HepG2 (cell line): ENCODE measurements around the gene NMU. TPM values are rescaled to one million over a fixed set of nuclear protein-coding genes. Genes with fewer than 3 reads are reported as not detected.

Source experiments
- CCAR2 ChIP-seq: fragments of 200-400 bp; formaldehyde crosslinking; optimal IDR thresholded peaks from 2 replicates; pipeline ENCODE3; 2018; ENCODE audit warnings: low read depth, mild to moderate bottlenecking, low read length, moderate library complexity
- HNRNPL ChIP-seq: fragments of 200-400 bp; formaldehyde crosslinking; IDR thresholded peaks from 2 replicates; pipeline ENCODE4 v1.6.1; 2017; ENCODE audit warnings: mild to moderate bottlenecking, low read depth, low read length
- HOXA7 ChIP-seq: sonication (generic); formaldehyde crosslinking; IDR thresholded peaks from 2 replicates; pipeline ENCODE4 v1.8.1; 2022; ENCODE audit warnings: mild to moderate bottlenecking, missing genetic modification reagents, moderate library complexity
- IRX3 ChIP-seq: sonication (generic); formaldehyde crosslinking; IDR thresholded peaks from 2 replicates; pipeline ENCODE4 v1.8.1; 2023; ENCODE audit warnings: mild to moderate bottlenecking, low read depth, missing genetic modification reagents, borderline replicate concordance
- MXD4 ChIP-seq: IDR thresholded peaks from 2 replicates; pipeline ENCODE4 v1.6.1; 2016; ENCODE audit warnings: mild to moderate bottlenecking, missing biosample characterization, missing genetic modification reagents
- NFE2L2 ChIP-seq: fragments of 150-350 bp; IDR thresholded peaks from 2 replicates; pipeline ENCODE4 v1.6.1; 2014; ENCODE audit warnings: low read length
- SALL1 ChIP-seq: sonication (generic); formaldehyde crosslinking; IDR thresholded peaks from 2 replicates; pipeline ENCODE4 v1.8.0; 2022; ENCODE audit warnings: mild to moderate bottlenecking, missing genetic modification reagents
- SMYD3 ChIP-seq: sonication (generic); formaldehyde crosslinking; IDR thresholded peaks from 2 replicates; pipeline ENCODE4 v1.8.1; 2023; ENCODE audit warnings: mild to moderate bottlenecking, missing genetic modification reagents
- TCF12 ChIP-seq, 2 experiments: fragments of 450-650 bp in 1 of 2; sonication (generic) in 1 of 2; formaldehyde crosslinking in 1 of 2; IDR thresholded peaks; 2 replicates each; pipeline versions ENCODE4 v1.6.1 to v1.8.0; 2017 to 2022; ENCODE audit warnings: antibody characterized with exemption in 1 of 2, mild to moderate bottlenecking in 1 of 2, missing genetic modification reagents in 1 of 2, moderate library complexity in 1 of 2
- ZBTB7B ChIP-seq: sonication (generic); formaldehyde crosslinking; IDR thresholded peaks from 2 replicates; pipeline ENCODE4 v1.4.0; 2020; ENCODE audit warnings: missing genetic modification reagents
- ZNF253 ChIP-seq: sonication (generic); formaldehyde crosslinking; IDR thresholded peaks from 2 replicates; pipeline ENCODE4 v1.8.0; 2022; ENCODE audit warnings: mild to moderate bottlenecking, missing genetic modification reagents, borderline replicate concordance
- ZNF292 ChIP-seq: sonication (generic); formaldehyde crosslinking; IDR thresholded peaks from 2 replicates; pipeline ENCODE4 v1.8.1; 2022; ENCODE audit warnings: mild to moderate bottlenecking, low read depth, missing genetic modification reagents, borderline replicate concordance
- ZNF383 ChIP-seq: sonication (generic); formaldehyde crosslinking; IDR thresholded peaks from 2 replicates; pipeline ENCODE4 v1.4.0; 2020; ENCODE audit warnings: missing genetic modification reagents, mild to moderate bottlenecking, borderline replicate concordance
- ZNF441 ChIP-seq: sonication (generic); formaldehyde crosslinking; IDR thresholded peaks from 2 replicates; pipeline ENCODE4 v1.7.0; 2021; ENCODE audit warnings: missing genetic modification reagents, borderline replicate concordance
- ZNF484 ChIP-seq: sonication (generic); formaldehyde crosslinking; IDR thresholded peaks from 2 replicates; pipeline ENCODE4 v1.5.1; 2020; ENCODE audit warnings: mild to moderate bottlenecking, low read depth, missing genetic modification reagents, borderline replicate concordance
- ZNF550 ChIP-seq: sonication (generic); formaldehyde crosslinking; IDR thresholded peaks from 2 replicates; pipeline ENCODE4 v1.4.0; 2020; ENCODE audit warnings: mild to moderate bottlenecking, missing genetic modification reagents, borderline replicate concordance
- ZNF619 ChIP-seq: sonication (generic); formaldehyde crosslinking; IDR thresholded peaks from 2 replicates; pipeline ENCODE4 v1.4.0; 2020; ENCODE audit warnings: mild to moderate bottlenecking, missing genetic modification reagents
- ZNF737 ChIP-seq: sonication (generic); formaldehyde crosslinking; IDR thresholded peaks from 2 replicates; pipeline ENCODE4 v1.5.0; 2020; ENCODE audit warnings: missing genetic modification reagents, mild to moderate bottlenecking, borderline replicate concordance
- ZNF749 ChIP-seq: sonication (generic); formaldehyde crosslinking; IDR thresholded peaks from 2 replicates; pipeline ENCODE4 v1.8.0; 2022; ENCODE audit warnings: mild to moderate bottlenecking, missing genetic modification reagents, moderate library complexity, borderline replicate concordance
- ZSCAN25 ChIP-seq: sonication (generic); formaldehyde crosslinking; IDR thresholded peaks from 2 replicates; pipeline ENCODE4 v1.8.0; 2022; ENCODE audit warnings: mild to moderate bottlenecking, missing genetic modification reagents
- polyA plus RNA-seq, 8 experiments: library from polyadenylated mRNA; depleted of rRNA in 3 of 8; stranded (reverse) in 7 of 8; unstranded in 1 of 8; fragments of >200 nt; fragmentation: Illumina TruSeq in 4 of 8; extraction: Trizol in 4 of 8; gene quantifications; 2 replicates each; pipeline versions ENCODE4 v1.2.1 to v1.2.3, GENCODE V29; 2011 to 2016; ENCODE audit warnings: low read depth in 4 of 8, missing spikeins in 1 of 8, mixed read lengths in 1 of 8; ENCODE audit not compliant: insufficient read depth in 1 of 8
- total RNA-seq, 5 experiments: library from RNA; depleted of rRNA; stranded (reverse); fragments of >200 nt; fragmentation: Illumina TruSeq; extraction: Trizol; gene quantifications; 2 replicates each; pipeline ENCODE4 v1.2.3, GENCODE V29; 2016; ENCODE audit warnings: low read depth in 1 of 5
- TF ChIP-seq, protein P1 (sequence below): sonication (generic); formaldehyde crosslinking; IDR thresholded peaks from 2 replicates; pipeline ENCODE4 v1.4.0; 2020; ENCODE audit warnings: missing genetic modification reagents
- TF ChIP-seq, protein P2 (sequence below): sonication (generic); formaldehyde crosslinking; IDR thresholded peaks from 2 replicates; pipeline ENCODE4 v1.5.0; 2020; ENCODE audit warnings: mild to moderate bottlenecking, missing genetic modification reagents, moderate library complexity
- TF ChIP-seq, protein P3 (sequence below): sonication (generic); formaldehyde crosslinking; IDR thresholded peaks from 2 replicates; pipeline ENCODE4 v1.5.0; 2020; ENCODE audit warnings: missing genetic modification reagents
- TF ChIP-seq, protein P4 (sequence below): sonication (generic); formaldehyde crosslinking; IDR thresholded peaks from 2 replicates; pipeline ENCODE4 v1.4.0; 2020; ENCODE audit warnings: missing genetic modification reagents

NMU gene
- total and polyA plus RNA-seq, 2 of the 13 experiments (the other 11 are each of a cell fraction or from before 2014, with no cell fraction given), result not detected

DNA sequence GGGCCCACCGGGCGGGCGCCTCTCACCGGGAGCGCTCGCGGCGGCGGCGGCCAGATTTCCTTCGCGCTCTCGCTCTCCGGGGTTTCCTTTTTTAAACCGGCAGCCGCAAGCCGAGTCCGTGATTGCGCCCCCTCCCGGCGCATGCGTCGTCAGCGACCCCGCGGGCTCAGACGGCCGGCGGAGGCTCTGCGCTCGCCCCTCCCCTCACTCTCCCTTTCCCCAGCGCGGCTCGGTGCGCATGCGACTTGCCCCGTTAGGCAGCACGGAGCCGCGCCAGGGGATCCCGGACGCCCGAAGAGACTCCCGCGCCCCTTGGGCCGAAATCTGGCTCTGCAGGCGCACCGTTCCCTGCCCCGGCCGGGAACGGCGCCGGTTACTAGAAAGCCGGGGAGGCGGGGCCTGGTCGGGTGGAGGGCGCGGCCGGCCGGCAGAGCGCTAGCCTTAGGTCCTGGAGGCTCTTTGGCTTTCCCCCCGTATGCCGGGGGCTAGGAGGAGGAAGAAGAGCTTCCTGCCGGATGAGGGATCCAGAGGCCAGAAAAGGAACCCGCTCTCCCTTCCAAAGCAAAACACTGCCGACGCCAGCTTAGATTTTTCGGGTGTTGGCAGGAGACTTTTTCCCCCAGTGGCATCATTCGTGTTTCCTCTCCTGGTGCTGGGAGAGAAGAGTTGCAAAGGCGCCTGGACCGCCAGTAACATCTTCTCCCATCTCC lies 89.2 kb downstream of the NMU start, which contains the start of gene CLOCK (continued):
- peak; percentile 61; the same call in 1 of the 2 replicates for TF ChIP-seq SALL1
- no peak for TF ChIP-seq SMYD3
- no peak for TF ChIP-seq HOXA7 (CRISPR knock-in tag)
- TF ChIP-seq ZNF292 (CRISPR knock-in tag), result no peak
- peak; percentile 14; the same call in 1 of the 2 replicates for TF ChIP-seq ZBTB7B (CRISPR knock-in tag)
- TF ChIP-seq, protein P1, sequence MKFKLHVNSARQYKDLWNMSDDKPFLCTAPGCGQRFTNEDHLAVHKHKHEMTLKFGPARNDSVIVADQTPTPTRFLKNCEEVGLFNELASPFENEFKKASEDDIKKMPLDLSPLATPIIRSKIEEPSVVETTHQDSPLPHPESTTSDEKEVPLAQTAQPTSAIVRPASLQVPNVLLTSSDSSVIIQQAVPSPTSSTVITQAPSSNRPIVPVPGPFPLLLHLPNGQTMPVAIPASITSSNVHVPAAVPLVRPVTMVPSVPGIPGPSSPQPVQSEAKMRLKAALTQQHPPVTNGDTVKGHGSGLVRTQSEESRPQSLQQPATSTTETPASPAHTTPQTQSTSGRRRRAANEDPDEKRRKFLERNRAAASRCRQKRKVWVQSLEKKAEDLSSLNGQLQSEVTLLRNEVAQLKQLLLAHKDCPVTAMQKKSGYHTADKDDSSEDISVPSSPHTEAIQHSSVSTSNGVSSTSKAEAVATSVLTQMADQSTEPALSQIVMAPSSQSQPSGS, result peak; percentile 48; the same call in 1 of the 2 replicates
- TF ChIP-seq TCF12 (IDR thresholded peaks at IDR 0.05), result no peak
- TF ChIP-seq TCF12 (CRISPR knock-in tag; IDR thresholded peaks at IDR 0.05), result peak; percentile 46; the same call in 1 of the 2 replicates
- TF ChIP-seq HNRNPL, result no peak
- no peak for TF ChIP-seq ZNF253
- 0 out of 2 replicates have a peak, but pooled peaks have one; percentile 56 for TF ChIP-seq ZNF383 (CRISPR knock-in tag)
- TF ChIP-seq, protein P2, sequence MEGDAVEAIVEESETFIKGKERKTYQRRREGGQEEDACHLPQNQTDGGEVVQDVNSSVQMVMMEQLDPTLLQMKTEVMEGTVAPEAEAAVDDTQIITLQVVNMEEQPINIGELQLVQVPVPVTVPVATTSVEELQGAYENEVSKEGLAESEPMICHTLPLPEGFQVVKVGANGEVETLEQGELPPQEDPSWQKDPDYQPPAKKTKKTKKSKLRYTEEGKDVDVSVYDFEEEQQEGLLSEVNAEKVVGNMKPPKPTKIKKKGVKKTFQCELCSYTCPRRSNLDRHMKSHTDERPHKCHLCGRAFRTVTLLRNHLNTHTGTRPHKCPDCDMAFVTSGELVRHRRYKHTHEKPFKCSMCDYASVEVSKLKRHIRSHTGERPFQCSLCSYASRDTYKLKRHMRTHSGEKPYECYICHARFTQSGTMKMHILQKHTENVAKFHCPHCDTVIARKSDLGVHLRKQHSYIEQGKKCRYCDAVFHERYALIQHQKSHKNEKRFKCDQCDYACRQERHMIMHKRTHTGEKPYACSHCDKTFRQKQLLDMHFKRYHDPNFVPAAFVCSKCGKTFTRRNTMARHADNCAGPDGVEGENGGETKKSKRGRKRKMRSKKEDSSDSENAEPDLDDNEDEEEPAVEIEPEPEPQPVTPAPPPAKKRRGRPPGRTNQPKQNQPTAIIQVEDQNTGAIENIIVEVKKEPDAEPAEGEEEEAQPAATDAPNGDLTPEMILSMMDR (CRISPR knock-in tag), result peak; percentile 74
- TF ChIP-seq ZNF550 (CRISPR knock-in tag), result no peak
- TF ChIP-seq NFE2L2, result no peak
- TF ChIP-seq ZNF484, result no peak
- TF ChIP-seq CCAR2, result no peak
- TF ChIP-seq, protein P3, sequence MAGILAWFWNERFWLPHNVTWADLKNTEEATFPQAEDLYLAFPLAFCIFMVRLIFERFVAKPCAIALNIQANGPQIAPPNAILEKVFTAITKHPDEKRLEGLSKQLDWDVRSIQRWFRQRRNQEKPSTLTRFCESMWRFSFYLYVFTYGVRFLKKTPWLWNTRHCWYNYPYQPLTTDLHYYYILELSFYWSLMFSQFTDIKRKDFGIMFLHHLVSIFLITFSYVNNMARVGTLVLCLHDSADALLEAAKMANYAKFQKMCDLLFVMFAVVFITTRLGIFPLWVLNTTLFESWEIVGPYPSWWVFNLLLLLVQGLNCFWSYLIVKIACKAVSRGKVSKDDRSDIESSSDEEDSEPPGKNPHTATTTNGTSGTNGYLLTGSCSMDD (CRISPR knock-in tag), result no peak
- TF ChIP-seq ZNF441, result no peak
- TF ChIP-seq ZNF749 (CRISPR knock-in tag), result no peak
- TF ChIP-seq MXD4, result no peak
- TF ChIP-seq ZSCAN25 (CRISPR knock-in tag), result no peak
- peak; percentile 65; the same call in 1 of the 2 replicates for TF ChIP-seq ZNF619 (CRISPR knock-in tag)
- TF ChIP-seq, protein P4, sequence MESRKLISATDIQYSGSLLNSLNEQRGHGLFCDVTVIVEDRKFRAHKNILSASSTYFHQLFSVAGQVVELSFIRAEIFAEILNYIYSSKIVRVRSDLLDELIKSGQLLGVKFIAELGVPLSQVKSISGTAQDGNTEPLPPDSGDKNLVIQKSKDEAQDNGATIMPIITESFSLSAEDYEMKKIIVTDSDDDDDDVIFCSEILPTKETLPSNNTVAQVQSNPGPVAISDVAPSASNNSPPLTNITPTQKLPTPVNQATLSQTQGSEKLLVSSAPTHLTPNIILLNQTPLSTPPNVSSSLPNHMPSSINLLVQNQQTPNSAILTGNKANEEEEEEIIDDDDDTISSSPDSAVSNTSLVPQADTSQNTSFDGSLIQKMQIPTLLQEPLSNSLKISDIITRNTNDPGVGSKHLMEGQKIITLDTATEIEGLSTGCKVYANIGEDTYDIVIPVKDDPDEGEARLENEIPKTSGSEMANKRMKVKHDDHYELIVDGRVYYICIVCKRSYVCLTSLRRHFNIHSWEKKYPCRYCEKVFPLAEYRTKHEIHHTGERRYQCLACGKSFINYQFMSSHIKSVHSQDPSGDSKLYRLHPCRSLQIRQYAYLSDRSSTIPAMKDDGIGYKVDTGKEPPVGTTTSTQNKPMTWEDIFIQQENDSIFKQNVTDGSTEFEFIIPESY (CRISPR knock-in tag), result no peak
- no peak for TF ChIP-seq IRX3 (CRISPR knock-in tag)
- TF ChIP-seq ZNF737, result no peak
